Hypothalamus (tissue), 51 donors: ENCODE measurements around the gene CPT1B.
"Not testable (repeated sequence)": the region's sequence is repeated elsewhere in the genome, so short reads cannot be mapped to it uniquely, and the experiment has no call there.

Source experiments
- DNase-seq, 51 donors: peaks; one replicate each; lab custom pipeline; 2025; lab: John Stamatoyannopoulos, UW

CPT1B gene

DNA sequence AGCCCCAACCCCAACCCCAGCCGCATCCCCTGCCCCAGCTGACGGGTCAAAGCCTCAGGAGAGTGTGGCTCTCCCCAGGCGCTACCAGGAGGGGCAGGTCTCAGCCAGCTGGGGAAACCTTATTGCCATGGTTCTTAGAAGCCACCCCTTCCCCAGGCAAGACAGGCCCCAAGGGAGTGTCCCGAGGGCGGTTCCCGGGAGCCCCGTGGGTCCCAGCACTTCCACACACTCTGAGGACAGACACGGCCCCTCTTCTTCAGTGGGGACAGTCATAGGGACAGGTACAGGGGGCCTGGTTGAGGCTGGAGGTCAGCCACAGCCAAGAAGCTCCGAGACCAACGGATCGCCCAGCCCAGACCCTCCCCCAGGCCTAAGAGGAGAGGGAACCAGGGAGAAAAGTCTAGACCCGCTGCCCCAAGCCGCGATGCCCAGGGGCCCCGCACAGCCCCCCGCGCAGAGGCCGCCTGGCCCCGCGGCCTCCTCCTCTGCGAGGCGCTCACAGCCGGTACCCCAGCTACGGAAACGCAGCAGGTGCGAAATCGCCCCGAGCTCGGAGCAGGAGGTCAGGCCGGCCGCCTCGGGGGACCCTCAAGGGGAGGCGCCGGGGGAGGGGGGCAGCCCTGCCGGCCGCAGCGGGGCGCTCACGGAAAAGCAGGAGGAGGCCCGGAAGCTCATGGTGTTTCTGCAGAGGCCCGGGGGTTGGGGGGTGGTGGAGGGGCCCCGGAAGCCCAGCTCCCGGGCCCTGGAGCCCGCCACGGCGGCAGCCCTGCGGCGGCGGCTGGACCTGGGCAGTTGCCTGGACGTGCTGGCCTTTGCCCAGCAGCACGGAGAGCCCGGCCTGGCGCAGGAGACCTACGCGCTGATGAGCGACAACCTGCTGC is 29.9 kb downstream of the CPT1B start:
- no peak for DNase-seq

DNA sequence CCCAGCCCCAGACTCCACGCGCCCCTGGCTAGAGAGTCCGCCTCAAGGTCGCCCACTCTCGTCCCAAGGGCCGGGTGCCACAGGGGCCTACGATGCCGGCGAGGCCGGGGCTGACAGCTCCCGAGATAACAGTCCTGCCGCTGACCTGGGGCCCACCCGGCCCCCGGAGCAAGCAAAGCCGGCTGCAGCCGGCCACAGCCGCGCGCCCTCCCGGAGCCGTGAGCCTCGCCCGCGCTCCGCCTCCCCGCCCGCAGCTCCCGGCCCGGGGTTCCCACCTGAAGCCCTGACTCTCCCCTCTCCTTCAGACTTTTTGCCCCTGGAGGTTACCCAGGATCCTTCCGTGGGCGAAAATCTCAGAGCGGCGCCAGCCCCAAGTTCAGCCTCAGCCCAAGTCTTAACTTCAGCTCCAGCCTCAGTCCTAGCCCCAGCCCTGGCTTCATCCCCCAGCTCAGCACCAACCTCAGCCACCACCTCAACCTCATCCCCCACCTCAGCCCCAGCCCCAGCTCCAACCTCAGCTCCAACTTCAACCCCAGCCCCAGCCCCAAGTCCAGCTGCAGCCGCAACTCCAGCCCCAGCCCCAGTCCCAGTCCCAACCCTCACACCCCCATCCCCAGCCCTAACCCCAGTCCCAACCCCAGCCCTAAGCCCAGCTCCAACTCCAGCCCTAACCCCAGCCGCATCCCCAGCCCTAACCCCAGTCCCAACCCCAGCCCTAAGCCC is 30.8 kb downstream of the CPT1B start:
- no peak for DNase-seq

DNA sequence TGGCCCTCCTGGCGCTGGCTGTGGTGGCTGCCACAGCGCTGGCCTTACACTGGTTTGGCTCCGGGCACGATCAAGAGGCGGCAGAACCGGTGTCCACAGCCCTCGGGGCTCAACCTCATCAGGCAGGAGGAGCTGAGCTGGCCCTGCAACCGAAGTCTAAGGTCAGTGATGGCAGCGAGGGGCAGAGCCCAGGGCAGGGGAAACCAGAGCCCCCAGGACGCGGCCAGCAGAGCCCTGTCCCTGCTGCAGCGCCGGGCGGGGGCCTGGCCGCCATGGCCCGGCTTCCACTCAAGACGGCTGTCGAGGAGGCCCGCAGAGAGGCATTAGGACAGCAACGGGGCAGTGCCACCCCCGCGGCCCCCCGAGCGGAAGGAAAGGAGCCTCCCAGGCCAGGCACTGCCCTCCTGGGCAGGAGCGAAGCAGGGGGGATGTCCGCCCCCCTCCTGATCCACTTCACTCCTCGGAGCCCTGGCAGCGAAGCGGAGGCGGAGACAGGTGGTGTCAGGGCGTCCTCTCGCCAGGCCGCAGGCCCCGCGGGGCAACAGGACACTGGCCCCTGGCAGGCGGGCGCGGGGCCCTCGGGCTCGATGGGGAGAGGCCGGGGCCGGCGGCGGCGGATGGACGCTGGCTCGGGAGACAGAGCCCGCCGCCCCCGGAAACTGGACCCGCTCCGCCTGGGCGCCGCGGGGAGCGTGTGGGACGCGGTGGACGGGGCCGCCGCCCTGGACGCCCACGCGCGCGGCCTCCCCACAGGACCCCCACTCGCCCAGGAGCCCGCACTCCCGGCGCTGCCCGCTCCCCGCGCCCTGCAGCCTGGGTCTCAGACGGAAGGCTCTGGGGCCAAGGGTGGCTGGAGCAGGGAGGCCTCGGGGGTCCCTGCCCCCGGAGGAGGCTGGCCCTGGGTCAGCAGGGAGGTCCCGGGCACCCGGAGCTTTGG is 31.6 kb downstream of the CPT1B start:
- DNase-seq, result no peak

- no peak for DNase-seq
These were observed 32.5 kb downstream of the CPT1B start, which contains the start of gene KLHDC7B for GRCh38 chr22:50545522-50546325. KLHDC7B (plus strand) TSS chr22:50545899; CDS start chr22:50546244, 345 bp downstream.

DNA sequence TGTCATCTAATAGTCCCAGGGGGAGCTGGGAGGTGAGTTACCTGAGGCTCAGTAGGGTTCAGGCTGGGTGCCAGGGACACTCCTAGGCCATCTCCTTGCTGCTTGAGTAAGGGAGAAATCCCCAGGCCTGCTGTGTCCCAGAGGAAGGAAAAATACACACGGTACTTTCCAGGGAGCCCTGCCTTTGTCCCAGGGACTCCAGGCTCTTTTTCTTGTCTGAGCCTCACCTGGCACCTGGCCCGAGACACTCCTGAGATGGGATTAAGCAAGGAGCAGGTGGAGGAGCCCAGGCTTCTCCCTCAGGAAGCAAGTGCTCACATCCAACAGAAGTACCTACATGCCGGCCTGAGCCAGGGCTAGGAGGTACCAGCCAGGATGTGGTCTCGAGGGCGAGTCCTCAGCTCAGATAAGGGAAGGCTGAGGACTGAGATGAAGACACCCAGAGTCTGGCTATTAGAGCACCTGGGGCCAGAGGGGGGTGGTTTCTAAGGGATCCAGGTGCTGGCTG is 33.4 kb downstream of the CPT1B start:
- DNase-seq, result no peak

GRCh38 chr22:50544078-50544745 is 34.0 kb downstream of the CPT1B start:
- peak in 25 of 51 donors; percentile 21 to 74 (median 46) for DNase-seq

DNA sequence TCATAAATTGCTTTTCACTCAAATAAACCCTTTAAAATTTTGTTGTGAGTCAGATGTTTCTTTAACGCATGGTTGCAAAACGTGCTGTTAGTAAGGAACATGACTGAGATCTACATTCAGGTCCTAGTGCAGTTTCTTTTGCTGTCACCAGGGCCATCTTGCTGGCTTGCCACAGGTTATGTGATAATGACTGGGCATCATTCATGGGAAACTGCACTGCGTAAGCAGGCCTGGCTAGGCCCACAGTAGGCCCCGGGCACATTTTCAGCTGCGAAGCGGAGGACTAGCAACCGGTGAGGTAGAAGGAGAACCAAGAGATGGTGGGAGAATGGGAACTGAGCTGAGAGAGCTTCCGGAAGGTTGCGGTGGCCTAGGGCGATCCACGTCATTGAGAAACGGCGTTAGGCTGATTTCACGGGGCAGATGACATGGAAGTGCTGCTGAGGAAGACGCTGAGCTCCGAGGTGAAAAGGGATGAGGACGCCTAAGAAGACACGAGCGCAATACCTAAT is 35.8 kb downstream of the CPT1B start:
- DNase-seq, result no peak

DNA sequence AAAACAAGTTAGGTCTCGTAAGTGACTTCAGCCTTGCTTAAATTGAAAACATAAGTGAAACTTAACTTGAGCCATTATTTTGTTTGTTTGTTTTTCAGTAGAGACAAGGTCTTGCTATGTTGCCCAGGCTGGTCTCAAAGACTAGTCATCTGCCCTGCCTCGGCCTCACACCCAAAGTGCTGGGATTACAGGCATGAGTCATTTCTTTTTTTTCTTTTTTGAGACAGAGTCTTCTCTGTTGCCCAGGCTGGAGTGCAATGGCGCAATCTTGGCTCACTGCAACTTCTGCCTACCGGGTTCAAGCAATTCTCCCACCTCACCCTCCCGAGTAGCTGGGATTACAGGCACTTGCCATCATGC is 36.6 kb downstream of the CPT1B start:
- not testable (repeated sequence) for DNase-seq

DNA sequence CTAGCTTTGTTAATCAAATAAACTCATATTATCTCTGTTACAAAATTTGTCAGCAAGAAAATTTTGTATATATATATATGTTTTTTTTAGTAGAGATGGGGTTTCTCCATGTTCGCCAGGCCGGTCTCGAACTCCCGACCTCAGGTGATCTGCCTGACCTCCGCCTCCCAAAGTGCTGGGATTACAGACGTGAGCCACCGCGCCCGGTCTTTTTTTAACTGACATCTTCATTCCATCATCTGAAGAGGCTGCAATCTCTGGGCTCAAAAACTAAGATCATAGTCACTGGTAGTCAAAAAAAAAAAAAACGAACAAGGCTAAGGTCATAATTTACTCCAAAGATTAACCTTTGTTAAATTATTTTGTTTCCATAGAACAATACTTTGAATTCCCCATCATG is 37.8 kb downstream of the CPT1B start:
- DNase-seq, result no peak

GRCh38 chr22:50537765-50538164 is 40.5 kb downstream of the CPT1B start:
- no peak for DNase-seq

DNA sequence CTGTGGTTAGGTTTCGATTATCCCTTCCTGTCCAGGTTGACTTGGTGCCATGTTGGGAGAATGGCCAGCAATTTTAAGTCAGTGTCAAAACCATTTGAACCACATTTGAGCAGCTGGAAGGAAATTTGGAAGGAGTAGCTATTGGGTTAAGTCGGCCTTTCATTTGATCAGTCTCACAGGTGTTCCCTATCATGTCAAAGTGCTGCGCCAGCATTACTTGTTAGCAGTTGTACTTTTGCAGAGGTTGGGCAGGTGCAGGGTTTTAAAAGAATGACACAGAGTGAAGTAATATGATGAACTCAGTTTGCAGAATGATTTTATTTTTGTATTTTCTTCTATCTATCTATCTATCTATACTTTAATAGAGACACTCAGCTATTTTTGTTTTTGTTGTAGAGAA is 42.0 kb downstream of the CPT1B start:
- no peak for DNase-seq

DNA sequence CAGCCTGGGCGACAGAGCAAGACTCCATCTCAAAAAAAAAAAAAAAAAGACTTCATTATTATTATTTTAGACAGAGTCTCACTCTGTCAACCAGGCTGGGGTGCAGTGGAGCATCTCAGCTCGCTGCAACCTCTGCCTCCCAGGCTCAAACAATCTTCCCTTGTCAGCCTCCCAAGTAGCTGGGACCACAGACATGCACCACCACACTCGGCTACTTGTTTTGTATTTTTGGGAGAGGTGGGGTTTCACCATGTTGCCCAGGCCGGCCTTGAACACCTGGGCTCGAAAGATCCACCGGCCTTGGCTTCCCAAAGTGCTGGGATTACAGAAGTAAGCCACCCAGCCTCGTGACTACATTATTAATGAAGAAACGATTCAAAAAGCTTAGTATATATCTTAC is 43.1 kb downstream of the CPT1B start:
- no peak for DNase-seq

DNA sequence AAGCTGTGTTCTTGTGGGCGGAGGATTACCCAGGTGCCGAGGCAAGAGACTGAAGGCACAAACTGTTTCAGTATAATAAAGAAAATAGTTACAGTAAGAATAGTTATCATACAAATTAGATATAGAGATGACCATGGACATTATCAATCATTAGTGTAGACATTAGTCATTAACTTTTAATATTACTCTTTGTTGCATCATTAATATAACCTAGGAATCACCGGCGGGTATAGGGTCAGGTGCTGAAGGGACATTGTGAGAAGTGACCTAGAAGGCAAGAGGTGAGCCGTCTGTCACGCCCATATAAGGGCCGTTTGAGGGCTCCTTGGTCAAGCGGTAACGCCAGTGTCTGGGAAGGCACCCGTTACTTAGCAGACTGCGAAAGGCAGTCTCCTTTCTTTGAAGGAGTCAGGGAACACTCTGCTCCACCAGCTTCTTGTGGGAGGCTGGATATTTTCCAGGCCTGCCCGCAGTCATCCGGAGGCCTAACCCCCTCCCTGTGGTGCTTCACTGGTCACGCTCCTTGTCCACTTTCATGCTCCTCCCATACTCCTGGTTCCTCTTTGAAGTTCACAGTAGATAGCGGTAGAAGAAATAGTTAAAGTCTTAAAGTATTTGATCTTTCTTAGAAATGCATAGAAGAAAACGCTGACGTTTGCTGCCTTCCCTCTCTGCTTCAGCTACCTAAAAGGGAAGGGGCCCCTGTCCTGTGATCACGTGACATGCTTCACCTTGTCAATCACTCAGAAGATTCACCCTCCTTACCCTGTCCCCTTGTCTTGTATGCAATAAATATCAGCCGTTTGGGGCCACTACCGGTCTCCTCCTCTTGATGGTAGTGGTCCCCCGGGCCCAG is 44.1 kb downstream of the CPT1B start:
- DNase-seq, result not testable (repeated sequence)

DNA sequence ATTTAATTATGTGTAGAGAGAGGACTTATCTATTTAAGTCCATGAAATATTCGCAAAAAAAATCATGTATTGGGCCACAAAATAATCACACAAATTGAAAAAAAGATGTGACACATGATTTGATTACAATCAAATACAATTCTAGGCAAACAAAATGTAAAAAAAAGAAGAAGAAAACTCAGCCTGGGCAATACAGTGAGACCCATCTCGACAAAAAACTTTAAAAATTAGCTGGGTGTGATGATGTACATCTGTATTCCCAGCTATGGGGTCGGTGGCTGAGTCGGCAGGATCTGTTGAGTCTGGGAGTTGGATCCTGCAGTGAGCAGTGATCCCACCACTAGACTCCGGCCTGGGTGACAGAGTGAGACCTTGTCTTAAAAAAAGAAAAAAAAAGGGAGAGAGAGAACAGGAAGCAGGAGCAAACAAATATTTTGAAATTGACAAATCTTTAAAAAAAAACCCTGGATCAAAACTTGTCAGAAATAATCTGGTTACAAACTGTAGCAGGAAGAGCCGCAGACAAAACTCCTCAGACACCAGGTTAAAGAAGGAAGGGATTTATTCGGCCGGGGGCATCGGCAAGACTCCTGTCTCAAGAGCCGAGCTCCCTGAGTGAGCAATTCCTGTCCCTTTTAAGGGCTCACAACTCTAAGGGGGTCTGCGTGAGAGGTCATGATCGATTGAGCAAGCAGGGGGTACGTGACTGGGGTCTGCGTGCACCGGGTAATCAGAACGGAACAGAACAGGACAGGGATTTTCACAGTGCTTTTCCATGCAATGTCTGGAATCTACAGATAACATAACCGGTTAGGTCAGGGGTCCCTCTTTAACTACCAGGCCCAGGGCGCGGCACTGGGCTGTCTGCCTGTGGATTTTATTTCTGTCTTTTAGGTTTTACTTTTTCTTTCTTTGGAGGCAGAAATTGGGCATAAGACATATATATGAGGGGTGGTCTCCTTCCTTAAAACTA is 45.1 kb downstream of the CPT1B start:
- DNase-seq, result no peak

- peak in 1 of 51 donors; percentile 39 for DNase-seq
These were observed 46.1 kb downstream of the CPT1B start for GRCh38 chr22:50531962-50532674.

GRCh38 chr22:50531546-50531961 is 46.7 kb downstream of the CPT1B start:
- no peak for DNase-seq
